HG03097 (cell line): Measurements from ENCODE around the gene CCDC33.

Experiments
- ATAC-seq: cut with Tn5 transposase; IDR thresholded peaks from one replicate; pipeline ENCODE4 v1.9.1; 2021; ENCODE audit not compliant: unreplicated experiment, low FRiP score

Gene CCDC33

GRCh38 chr15:74306781-74307217 is 70.7 kb downstream of the CCDC33 start:
- no peak for ATAC-seq

- no peak for ATAC-seq
Measured at GRCh38 chr15:74307827-74308811, 72.0 kb downstream of the CCDC33 start.

- no peak for ATAC-seq
Measured at GRCh38 chr15:74311734-74312444, 75.8 kb downstream of the CCDC33 start.

GRCh38 chr15:74312445-74313007 is 76.4 kb downstream of the CCDC33 start:
- ATAC-seq: no peak

- ATAC-seq: no peak
Measured at GRCh38 chr15:74313889-74314288, 77.8 kb downstream of the CCDC33 start.

GRCh38 chr15:74314795-74315438 is 78.8 kb downstream of the CCDC33 start:
- no peak for ATAC-seq

GRCh38 chr15:74315626-74316025 is 79.5 kb downstream of the CCDC33 start:
- no peak for ATAC-seq

GRCh38 chr15:74316141-74316540 is 80.0 kb downstream of the CCDC33 start:
- ATAC-seq: no peak

- ATAC-seq: no peak
Measured at GRCh38 chr15:74317820-74318375, 81.8 kb downstream of the CCDC33 start.

- ATAC-seq: no peak
Measured at GRCh38 chr15:74318376-74319137, 82.4 kb downstream of the CCDC33 start.

GRCh38 chr15:74319138-74319460 is 83.0 kb downstream of the CCDC33 start:
- ATAC-seq: no peak

- no peak for ATAC-seq
Measured at GRCh38 chr15:74319596-74320351, 83.6 kb downstream of the CCDC33 start.

- ATAC-seq: no peak
Measured at GRCh38 chr15:74320352-74321247, 84.5 kb downstream of the CCDC33 start.

- no peak for ATAC-seq
Measured at GRCh38 chr15:74322558-74323180, 86.5 kb downstream of the CCDC33 start.

GRCh38 chr15:74324714-74325113 is 88.6 kb downstream of the CCDC33 start:
- no peak for ATAC-seq

- no peak for ATAC-seq
Measured at GRCh38 chr15:74326746-74327145, 90.6 kb downstream of the CCDC33 start.

GRCh38 chr15:74327756-74328155 is 91.6 kb downstream of the CCDC33 start:
- no peak for ATAC-seq
